H1 (cell line): Measurements from ENCODE around the gene ARHGAP22. TPM values are rescaled to one million over a fixed set of nuclear protein-coding genes. Genes with fewer than 3 reads are reported as not detected.

Source experiments
- CTCF ChIA-PET: fragments of 300-600 bp; sonication (Branson Sonifier 250); formaldehyde crosslinking; loops from one replicate; lab custom pipeline; 2021; ENCODE audit not compliant: partially characterized antibody; lab: Charles Lee
- POLR2A ChIA-PET: fragments of 300-600 bp; sonication (Branson Sonifier 250); formaldehyde crosslinking; loops from one replicate; lab custom pipeline; 2021; ENCODE audit warnings: inconsistent platforms; ENCODE audit not compliant: partially characterized antibody; lab: Charles Lee
- DNase-seq, 2 experiments: peaks; one replicate each; pipeline versions ENCODE4 v3.0.0 to v3.0.0-alpha.2; 2010 to 2022; ENCODE audit warnings: low spot score in 2 of 2, low read depth in 1 of 2, mixed read lengths in 1 of 2
- FAIRE-seq: peaks from 2 replicates; lab custom pipeline; 2011; peaks lifted over from hg19 to GRCh38; lab: Jason Lieb, UNC
- H2AFZ ChIP-seq: 2 replicates; pipeline ENCODE4 v1.8.1; 2012; ENCODE audit warnings: low read length, inconsistent platforms
- H2AK5ac ChIP-seq: 2 replicates; pipeline ENCODE4 v1.6.1; 2013; ENCODE audit warnings: low read depth, low read length
- H2BK120ac ChIP-seq: replicated peaks from 2 replicates; pipeline ENCODE3; 2013; ENCODE audit warnings: low read depth, low read length, inconsistent platforms
- H2BK12ac ChIP-seq: 2 replicates; pipeline ENCODE4 v1.6.1; 2013; ENCODE audit warnings: low read depth, low read length
- H2BK15ac ChIP-seq: 2 replicates; pipeline ENCODE4 v1.6.1; 2013; ENCODE audit warnings: low read length
- H2BK20ac ChIP-seq: 2 replicates; pipeline ENCODE4 v1.6.1; 2013; ENCODE audit warnings: low read length
- H2BK5ac ChIP-seq: 2 replicates; pipeline ENCODE4 v1.6.1; 2013; ENCODE audit warnings: low read depth, low read length
- H3K14ac ChIP-seq: 2 replicates; pipeline ENCODE4 v1.6.1; 2013; ENCODE audit warnings: inconsistent platforms; ENCODE audit not compliant: insufficient read length
- H3K18ac ChIP-seq: 2 replicates; pipeline ENCODE4 v1.6.1; 2013; ENCODE audit warnings: low read length; ENCODE audit errors: extremely low read depth
- H3K23ac ChIP-seq: 2 replicates; pipeline ENCODE4 v1.6.1; 2013; ENCODE audit warnings: inconsistent platforms; ENCODE audit not compliant: insufficient read length
- H3K23me2 ChIP-seq: 2 replicates; pipeline ENCODE4 v1.6.1; 2013; ENCODE audit warnings: low read depth, low read length
- H3K27ac ChIP-seq: 2 replicates; pipeline ENCODE4 v1.6.1; 2011; ENCODE audit warnings: low read depth, low read length, inconsistent platforms
- H3K27me3 ChIP-seq, 4 experiments: replicated peaks in 1 of 4; 1 replicate in 1 of 4; 2 replicates in 3 of 4; pipeline versions ENCODE4 v1.6.1 to v1.8.1; 2011 to 2013; ENCODE audit warnings: low read length in 3 of 4, mild to moderate bottlenecking in 3 of 4, inconsistent platforms in 2 of 4, mixed read lengths in 2 of 4, moderate library complexity in 1 of 4; ENCODE audit not compliant: control insufficient read depth in 3 of 4, insufficient read depth in 3 of 4; ENCODE audit errors: extremely low read depth in 1 of 4
- H3K36me3 ChIP-seq, 4 experiments: 2 replicates each; pipeline versions ENCODE4 v1.6.1 to v1.8.1; 2011 to 2013; ENCODE audit warnings: mild to moderate bottlenecking in 4 of 4, low read length in 3 of 4, moderate library complexity in 2 of 4, control low read depth in 1 of 4, inconsistent platforms in 1 of 4; ENCODE audit not compliant: insufficient read depth in 4 of 4, control insufficient read depth in 2 of 4
- H3K4ac ChIP-seq: replicated peaks from 2 replicates; pipeline ENCODE3; 2013; ENCODE audit warnings: low read length, low read depth, mixed read lengths, inconsistent platforms; ENCODE audit not compliant: insufficient read length
- H3K4me1 ChIP-seq, 4 experiments: replicated peaks in 1 of 4; 1 replicate in 1 of 4; 2 replicates in 3 of 4; pipeline versions ENCODE4 v1.6.1 to v1.8.1; 2011 to 2013; ENCODE audit warnings: low read length in 3 of 4, inconsistent platforms in 2 of 4, mixed read lengths in 1 of 4; ENCODE audit not compliant: insufficient read depth in 4 of 4, control insufficient read depth in 3 of 4
- H3K4me2 ChIP-seq, 2 experiments: 2 replicates each; pipeline versions ENCODE4 v1.6.1 to v1.8.1; 2011 to 2013; ENCODE audit warnings: low read depth in 2 of 2, low read length in 2 of 2, control low read depth in 1 of 2, inconsistent platforms in 1 of 2, mild to moderate bottlenecking in 1 of 2; ENCODE audit not compliant: insufficient read depth in 1 of 2
- H3K4me3 ChIP-seq, 4 experiments: fragments of 200-600, 300-600 bp in 1 of 4; sonication (generic), shearing (Covaris generic), sonication (Bioruptor Twin) in 1 of 4; 2 replicates each; pipeline versions ENCODE4 v1.5.1 to v1.8.1; 2011 to 2016; ENCODE audit warnings: low read length in 4 of 4, low read depth in 3 of 4, control low read depth in 2 of 4, inconsistent platforms in 2 of 4, mild to moderate bottlenecking in 2 of 4, mixed read lengths in 1 of 4, moderate library complexity in 1 of 4; ENCODE audit not compliant: insufficient read depth in 2 of 4; ENCODE audit errors: extremely low read depth in 1 of 4
- H3K56ac ChIP-seq: replicated peaks from 2 replicates; pipeline ENCODE3; 2013; ENCODE audit warnings: low read depth, mild to moderate bottlenecking, mixed read lengths, low read length, inconsistent platforms; ENCODE audit not compliant: insufficient read length
- H3K79me1 ChIP-seq: 2 replicates; pipeline ENCODE4 v1.6.1; 2013; ENCODE audit warnings: low read depth, low read length, control low read depth
- H3K79me2 ChIP-seq, 2 experiments: 2 replicates each; pipeline versions ENCODE4 v1.6.1 to v1.8.1; 2012 to 2013; ENCODE audit warnings: low read length in 2 of 2, mild to moderate bottlenecking in 2 of 2, inconsistent platforms in 1 of 2; ENCODE audit not compliant: insufficient read depth in 2 of 2, control insufficient read depth in 1 of 2
- H3K9ac ChIP-seq, 4 experiments: replicated peaks in 1 of 4; 1 replicate in 1 of 4; 2 replicates in 3 of 4; pipeline versions ENCODE4 v1.6.1 to v1.8.1; 2011 to 2013; ENCODE audit warnings: low read depth in 3 of 4, low read length in 3 of 4, control low read depth in 2 of 4, mild to moderate bottlenecking in 2 of 4, moderate library complexity in 2 of 4, inconsistent platforms in 1 of 4; ENCODE audit errors: extremely low read depth in 1 of 4
- H3K9me3 ChIP-seq, 2 experiments: 2 replicates each; pipeline versions ENCODE4 v1.6.1 to v1.8.1; 2012 to 2013; ENCODE audit warnings: mild to moderate bottlenecking in 2 of 2, moderate library complexity in 2 of 2, control low read depth in 1 of 2, inconsistent platforms in 1 of 2, low read depth in 1 of 2, low read length in 1 of 2, mixed read lengths in 1 of 2; ENCODE audit not compliant: insufficient read depth in 2 of 2
- H4K20me1 ChIP-seq, 2 experiments: replicated peaks in 1 of 2; 2 replicates each; pipeline versions ENCODE3 to v1.8.1; 2011 to 2013; ENCODE audit warnings: inconsistent platforms in 2 of 2, low read length in 2 of 2, mild to moderate bottlenecking in 1 of 2; ENCODE audit not compliant: insufficient read depth in 2 of 2, control insufficient read depth in 1 of 2
- H4K5ac ChIP-seq: 2 replicates; pipeline ENCODE4 v1.6.1; 2013; ENCODE audit warnings: low read length, low read depth, mixed read lengths, inconsistent platforms; ENCODE audit not compliant: insufficient read length
- H4K8ac ChIP-seq: 2 replicates; pipeline ENCODE4 v1.8.0; 2013; ENCODE audit warnings: mild to moderate bottlenecking, moderate library complexity, low read length, inconsistent platforms; ENCODE audit not compliant: insufficient read depth; ENCODE audit errors: extremely low read depth
- H4K91ac ChIP-seq: replicated peaks from 2 replicates; pipeline ENCODE3; 2013; ENCODE audit warnings: low read length, mixed read lengths, inconsistent platforms; ENCODE audit not compliant: insufficient read length
- BACH1 ChIP-seq: IDR thresholded peaks from 2 replicates; pipeline ENCODE4 v1.6.1; 2012; ENCODE audit warnings: low read length, improper control_type of control experiment
- E2F6 ChIP-seq: IDR thresholded peaks from 2 replicates; pipeline ENCODE4 v1.6.1; 2012; ENCODE audit warnings: inconsistent platforms
- KDM5A ChIP-seq: fragments of 200-600 bp; IDR thresholded peaks from 2 replicates; pipeline ENCODE4 v1.7.1; 2012; ENCODE audit warnings: mild to moderate bottlenecking, low read length, inconsistent platforms, mixed read lengths
- MAX ChIP-seq: IDR thresholded peaks from 2 replicates; pipeline ENCODE4 v1.6.1; 2012; ENCODE audit warnings: inconsistent platforms
- NANOG ChIP-seq: IDR thresholded peaks from 2 replicates; pipeline ENCODE4 v1.6.1; 2011; ENCODE audit warnings: low read length, low read depth, mild to moderate bottlenecking, inconsistent platforms; ENCODE audit not compliant: insufficient read depth, poor library complexity, severe bottlenecking
- POLR2A ChIP-seq, 2 experiments: IDR thresholded peaks; 1 replicate in 1 of 2; 2 replicates in 1 of 2; pipeline ENCODE4 v1.6.1; 2011; ENCODE audit warnings: low read depth in 2 of 2, low read length in 2 of 2, mild to moderate bottlenecking in 2 of 2; ENCODE audit errors: control extremely low read depth in 1 of 2
- RAD21 ChIP-seq, 2 experiments: IDR thresholded peaks in 1 of 2; conservative IDR thresholded peaks in 1 of 2; 2 replicates each; pipeline ENCODE4 v1.6.1; 2011; ENCODE audit warnings: low read depth in 2 of 2, low read length in 2 of 2, improper control_type of control experiment in 1 of 2, inconsistent platforms in 1 of 2, mild to moderate bottlenecking in 1 of 2, moderate library complexity in 1 of 2
- RBBP5 ChIP-seq: IDR thresholded peaks from 2 replicates; pipeline ENCODE4 v1.7.1; 2012; ENCODE audit warnings: low read depth, mild to moderate bottlenecking, inconsistent platforms, low read length, moderate library complexity, borderline replicate concordance
- RNF2 ChIP-seq: fragments of 200-900, 300-1000 bp; sonication (generic); IDR thresholded peaks from 2 replicates; pipeline ENCODE4 v1.7.1; 2016; ENCODE audit warnings: borderline replicate concordance, low read depth, mild to moderate bottlenecking, antibody characterized with exemption, low read length; ENCODE audit not compliant: poor library complexity, severe bottlenecking; ENCODE audit errors: missing control alignments
- SP2 ChIP-seq: IDR thresholded peaks from 2 replicates; pipeline ENCODE4 v1.6.1; 2012; ENCODE audit warnings: mild to moderate bottlenecking, low read length, inconsistent platforms
- TBP ChIP-seq: IDR thresholded peaks from 2 replicates; pipeline ENCODE4 v1.6.1; 2011; ENCODE audit warnings: low read depth, low read length, improper control_type of control experiment
- TCF12 ChIP-seq: IDR thresholded peaks from 2 replicates; pipeline ENCODE4 v1.6.1; 2011; ENCODE audit warnings: low read depth, mild to moderate bottlenecking, low read length
- TEAD4 ChIP-seq: IDR thresholded peaks from 2 replicates; pipeline ENCODE4 v1.6.1; 2012; ENCODE audit warnings: low read depth, low read length, inconsistent platforms, mixed read lengths
- WGBS, 2 experiments: shearing (Covaris generic) in 1 of 2; methylation state at CpG; one replicate each; pipeline versions ENCODE4 v1.1.6 to v1.1.7; 2013 to 2015; ENCODE audit warnings: low lambda C conversion rate in 2 of 2, mixed read lengths in 2 of 2, inconsistent platforms in 1 of 2, low coverage in 1 of 2, missing lambda C conversion rate in 1 of 2; ENCODE audit not compliant: insufficient replicate concordance in 2 of 2, insufficient coverage in 1 of 2, insufficient read length in 1 of 2; ENCODE audit errors: extremely low coverage in 1 of 2, missing lambda C conversion rate in 1 of 2; 5-methylcytosine and 5-hydroxymethylcytosine counted together
- polyA plus RNA-seq, 7 experiments: library from polyadenylated mRNA; depleted of rRNA in 3 of 7; stranded (reverse) in 5 of 7; unstranded in 2 of 7; fragments of >200 nt in 5 of 7; fragments of 200-250 nt in 2 of 7; gene quantifications; 1 replicate in 5 of 7; 2 replicates in 1 of 7; 4 replicates in 1 of 7; pipeline versions ENCODE4 v1.2.1 to v1.2.3, GENCODE V29; 2011 to 2013; ENCODE audit warnings: missing spikeins in 2 of 7, mixed read lengths in 2 of 7
- total RNA-seq: library from RNA; stranded (reverse); fragmentation: NEBNext Ultra II Directional; extraction: Animal tissue kit (Norgen Biotek cat#: 25700); gene quantifications from 2 replicates; pipeline ENCODE4 v1.2.1, GENCODE V29; 2021

ARHGAP22 gene
- total and polyA plus RNA-seq, 2 of the 8 experiments (the other 6 are each of a cell fraction or from before 2014, with no cell fraction given), result 3.6 to 11.2 TPM

GRCh38 chr10:48550977-48551376 is 53.9 kb downstream of the ARHGAP22 start:
- Histone ChIP-seq H3K79me2 (no peaks in the 10 kb centered on the region), H2BK5ac (no peak overlapping the region), H3K79me1 (no peaks in the 10 kb centered on the region), H3K23ac (no peak overlapping the region), H3K4me1 (peaks cover 0 to 8% (median 4%) of the 10 kb centered on the region in 4 experiments; a peak in 4 of 7 replicates), H3K23me2 (no peaks in the 10 kb centered on the region), H3K36me3 (no peaks in the 10 kb centered on the region), H3K9ac (no peak overlapping the region), H3K4me2 (no peak overlapping the region), H2AFZ (no peak overlapping the region), H3K9me3 (no peaks in the 10 kb centered on the region; a peak in 1 of 4 replicates), H2BK15ac (no peak overlapping the region), H2AK5ac (no peak overlapping the region), H4K91ac (peak overlapping the region; percentile 46), H2BK12ac (0 out of 2 replicates have a peak overlapping the region, but pooled peaks have one; percentile 50), H4K5ac (no peak overlapping the region), H4K20me1 (no peaks in the 10 kb centered on the region), H3K27ac (no peak overlapping the region), H3K27me3 (no peaks in the 10 kb centered on the region; a peak in 1 of 7 replicates), H2BK120ac (no peak overlapping the region), H3K18ac (no peak overlapping the region), H3K56ac (no peak overlapping the region), H3K14ac (no peak overlapping the region), H3K4ac (no peak overlapping the region), H4K8ac (no peak overlapping the region), H3K4me3 (no peak overlapping the region), H2BK20ac (no peak overlapping the region)
- no peak for FAIRE-seq
- CTCF ChIA-PET, result interaction anchor here (0.6 to 10.2 kb wide), 14 partner anchors 13 to 410 kb away, joined by 3 to 127 read pairs (median 12); partner anchors contain the start of gene ARHGAP22
- DNase-seq, result no peak
- 61% methylated on average over 3 of the region's 3 CpGs; no CpG with 5 or more reads in 1 of the 2 experiments for WGBS, 2 experiments
- POLR2A ChIA-PET, result no interaction called here
- TF ChIP-seq E2F6 (no peak), RNF2 (no peak), MAX (no peak), RAD21 (IDR thresholded peaks at IDR 0.05 in 1 of 2, conservative IDR thresholded peaks at IDR 0.05 in 1 of 2; ENCODE audit: low read depth in 2 of 2, low read length in 2 of 2) (no peak), TEAD4 (no peak), TBP (no peak), SP2 (no peak), KDM5A (no peak), RBBP5 (no peak), BACH1 (no peak), TCF12 (no peak), POLR2A (IDR thresholded peaks at IDR 0.05; ENCODE audit: control extremely low read depth in 1 of 2, low read depth in 2 of 2, low read length in 2 of 2) (no peak), NANOG (no peak)
